ENCODE results near the gene NDFIP1. TPM values are rescaled to one million over a fixed set of nuclear protein-coding genes. Genes with fewer than 3 reads are reported as not detected.

Gene NDFIP1
- total RNA-seq, 1 experiment from 2014 or later: 50.8 TPM

- Mint-ChIP-seq H3K4me3 (ENCODE audit: unreplicated experiment) (no peak overlapping the region), H3K27me3 (ENCODE audit: insufficient read depth, unreplicated experiment) (no peaks in the 10 kb centered on the region), H3K9me3 (ENCODE audit: unreplicated experiment) (no peaks in the 10 kb centered on the region), H3K27ac (ENCODE audit: low read depth, unreplicated experiment) (no peak overlapping the region), H3K36me3 (ENCODE audit: insufficient read depth, unreplicated experiment) (no peaks in the 10 kb centered on the region), H3K4me1 (ENCODE audit: insufficient read depth, unreplicated experiment) (peaks cover 7% of the 10 kb centered on the region)
- TF ChIP-seq CTCF (IDR thresholded peaks at IDR 0.05; ENCODE audit: unreplicated experiment): no peak
- CTCF ChIA-PET: no interaction called here
- no TSS peak for BruUV-seq (replicated peaks)
- intact Hi-C loops (cut with micrococcal nuclease): no loop called here
- POLR2A ChIA-PET: no interaction called here
- no peak for DNase-seq (ENCODE audit: unreplicated experiment)
Observed at GRCh38 chr5:142197098-142197497, 88.5 kb downstream of the NDFIP1 start.

GRCh38 chr5:142197781-142198180, 89.2 kb downstream of the NDFIP1 start:
- TF ChIP-seq CTCF (IDR thresholded peaks at IDR 0.05; ENCODE audit: unreplicated experiment): no peak
- H3K9me3 Mint-ChIP-seq (ENCODE audit: unreplicated experiment): no peaks in the 10 kb centered on the region
- intact Hi-C loops (cut with micrococcal nuclease): no loop called here
- peaks cover 7% of the 10 kb centered on the region for H3K4me1 Mint-ChIP-seq (ENCODE audit: insufficient read depth, unreplicated experiment)
- ChIA-PET CTCF (interaction anchor here (0.6 kb wide), 1 partner anchor 437 kb away, joined by 3 read pairs; no protein-coding TSS in a partner anchor), POLR2A (no interaction called here)
- no peak overlapping the region for H3K4me3 Mint-ChIP-seq (ENCODE audit: unreplicated experiment)
- no peak for DNase-seq (ENCODE audit: unreplicated experiment)
- H3K27me3 Mint-ChIP-seq (ENCODE audit: insufficient read depth, unreplicated experiment): no peaks in the 10 kb centered on the region
- no peak overlapping the region for H3K27ac Mint-ChIP-seq (ENCODE audit: low read depth, unreplicated experiment)
- BruUV-seq (replicated peaks): no TSS peak
- H3K36me3 Mint-ChIP-seq (ENCODE audit: insufficient read depth, unreplicated experiment): no peaks in the 10 kb centered on the region

- Mint-ChIP-seq H3K27me3 (ENCODE audit: insufficient read depth, unreplicated experiment) (no peaks in the 10 kb centered on the region), H3K4me1 (ENCODE audit: insufficient read depth, unreplicated experiment) (peaks cover 7% of the 10 kb centered on the region), H3K9me3 (ENCODE audit: unreplicated experiment) (no peaks in the 10 kb centered on the region), H3K36me3 (ENCODE audit: insufficient read depth, unreplicated experiment) (no peaks in the 10 kb centered on the region), H3K4me3 (ENCODE audit: unreplicated experiment) (no peak overlapping the region), H3K27ac (ENCODE audit: low read depth, unreplicated experiment) (no peak overlapping the region)
- POLR2A ChIA-PET: interaction anchor here (0.7 kb wide), 1 partner anchor 90 kb away, joined by 4 read pairs; no protein-coding TSS in a partner anchor
- BruUV-seq (replicated peaks): no TSS peak
- DNase-seq (ENCODE audit: unreplicated experiment): no peak
- intact Hi-C loops (cut with micrococcal nuclease): no loop called here
- CTCF ChIA-PET: no interaction called here
- TF ChIP-seq CTCF (IDR thresholded peaks at IDR 0.05; ENCODE audit: unreplicated experiment): no peak
Observed at GRCh38 chr5:142199388-142199787, 90.8 kb downstream of the NDFIP1 start.

- Mint-ChIP-seq H3K27me3 (ENCODE audit: insufficient read depth, unreplicated experiment) (no peaks in the 10 kb centered on the region), H3K4me3 (ENCODE audit: unreplicated experiment) (no peak overlapping the region), H3K9me3 (ENCODE audit: unreplicated experiment) (no peaks in the 10 kb centered on the region), H3K27ac (ENCODE audit: low read depth, unreplicated experiment) (no peak overlapping the region), H3K4me1 (ENCODE audit: insufficient read depth, unreplicated experiment) (peaks cover 7% of the 10 kb centered on the region), H3K36me3 (ENCODE audit: insufficient read depth, unreplicated experiment) (no peaks in the 10 kb centered on the region)
- CTCF ChIA-PET: no interaction called here
- intact Hi-C loops (cut with micrococcal nuclease): no loop called here
- BruUV-seq (replicated peaks): no TSS peak
- no peak for TF ChIP-seq CTCF (IDR thresholded peaks at IDR 0.05; ENCODE audit: unreplicated experiment)
- POLR2A ChIA-PET: no interaction called here
- DNase-seq (ENCODE audit: unreplicated experiment): no peak
Observed at GRCh38 chr5:142200387-142200786, 91.8 kb downstream of the NDFIP1 start.
